ENCODE results near the gene MAD1L1. TPM values are rescaled to one million over a fixed set of nuclear protein-coding genes. Genes with fewer than 3 reads are reported as not detected.

MAD1L1 gene
- total RNA-seq, 4 donors from 2014 or later, result 60.3 to 149 (median 73.7) TPM

DNA sequence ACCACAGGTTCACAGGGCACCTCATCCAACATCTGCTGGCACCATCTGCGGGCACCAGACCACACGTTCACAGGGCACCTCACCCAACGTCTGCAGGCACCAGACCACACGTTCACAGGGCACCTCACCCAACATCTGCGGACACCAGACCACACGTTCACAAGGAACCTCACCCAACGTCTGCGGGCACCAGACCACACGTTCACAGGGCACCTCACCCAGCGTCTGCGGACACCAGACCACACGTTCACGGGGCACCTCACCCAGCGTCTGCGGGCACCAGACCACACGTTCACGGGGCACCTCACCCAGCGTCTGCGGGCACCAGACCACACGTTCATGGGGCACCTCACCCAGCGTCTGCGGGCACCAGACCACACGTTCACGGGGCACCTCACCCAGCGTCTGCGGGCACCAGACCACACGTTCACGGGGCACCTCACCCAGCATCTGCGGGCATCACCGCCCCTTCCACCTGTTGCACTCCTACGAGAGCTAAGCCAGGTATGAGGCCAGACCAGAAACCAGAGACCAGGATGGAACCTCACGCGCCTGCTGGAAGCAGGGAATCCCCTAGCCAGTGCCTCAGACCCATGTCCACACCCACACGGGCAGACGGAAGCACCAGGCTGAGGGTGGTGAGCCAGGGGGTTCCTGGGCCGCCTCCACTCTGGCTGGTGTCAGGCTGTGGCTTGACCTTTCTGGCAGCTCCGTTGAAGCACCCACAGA lies 182.8 kb downstream of the MAD1L1 start:
- Histone ChIP-seq H3K27ac (no peak overlapping the region), H3K27me3 (no peaks in the 10 kb centered on the region), H3K4me3 (no peak overlapping the region), H3K9me3 (no peaks in the 10 kb centered on the region), H3K36me3 (peaks cover 0 to 19% (median 0%) of the 10 kb centered on the region in 3 donors), H3K4me1 (no peaks in the 10 kb centered on the region)
- no peak for TF ChIP-seq CTCF (IDR thresholded peaks at IDR 0.05)
- no peak for TF ChIP-seq EP300 (IDR thresholded peaks at IDR 0.05)
- no peak for TF ChIP-seq POLR2A (IDR thresholded peaks at IDR 0.05)
- no peak for DNase-seq (ENCODE audit: low spot score in 2 of 2)
- WGBS, 2 donors, result 88 to 89% methylated on average over 35 to 37 of the region's 37 CpGs

GRCh38 chr7:2049111-2049781 lies 183.5 kb downstream of the MAD1L1 start:
- TF ChIP-seq EP300 (IDR thresholded peaks at IDR 0.05) (no peak), CTCF (IDR thresholded peaks at IDR 0.05) (no peak), POLR2A (IDR thresholded peaks at IDR 0.05) (no peak)
- Histone ChIP-seq H3K4me3 (no peak overlapping the region), H3K27ac (no peak overlapping the region), H3K27me3 (no peaks in the 10 kb centered on the region), H3K9me3 (no peaks in the 10 kb centered on the region), H3K4me1 (no peaks in the 10 kb centered on the region), H3K36me3 (peaks cover 0 to 22% (median 0%) of the 10 kb centered on the region in 3 donors)
- no peak for DNase-seq (ENCODE audit: low spot score in 2 of 2)
- WGBS, 2 donors, result 83 to 87% methylated on average over 10 to 15 of the region's 15 CpGs

DNA sequence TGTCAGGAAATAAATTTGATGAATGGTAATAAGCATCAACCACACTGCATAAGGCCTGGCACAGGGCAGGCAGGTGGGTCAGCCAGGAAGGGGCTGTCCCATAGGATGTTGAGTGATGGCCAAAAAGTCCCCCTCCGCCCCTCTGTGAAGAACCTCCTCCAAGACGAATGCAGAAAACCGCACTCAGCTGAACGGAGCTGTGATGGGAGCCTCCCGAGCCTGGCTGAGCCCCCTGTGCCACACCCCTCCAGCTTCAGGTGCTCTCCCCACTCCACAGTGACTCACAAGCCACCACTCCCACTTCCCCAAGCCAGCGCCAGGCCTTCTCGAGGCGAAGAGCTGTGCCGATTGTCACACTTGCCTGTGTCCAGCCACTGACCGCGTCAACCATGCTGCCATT lies 184.2 kb downstream of the MAD1L1 start:
- no peak for TF ChIP-seq EP300 (IDR thresholded peaks at IDR 0.05)
- TF ChIP-seq POLR2A (IDR thresholded peaks at IDR 0.05), result no peak
- no peak for TF ChIP-seq CTCF (IDR thresholded peaks at IDR 0.05)
- no peaks in the 10 kb centered on the region for H3K27me3 ChIP-seq
- DNase-seq (ENCODE audit: low spot score in 2 of 2), result no peak
- no peaks in the 10 kb centered on the region for H3K9me3 ChIP-seq
- H3K36me3 ChIP-seq, result peaks cover 0 to 24% (median 0%) of the 10 kb centered on the region in 3 donors
- H3K4me1 ChIP-seq, result no peaks in the 10 kb centered on the region
- no peak overlapping the region for H3K4me3 ChIP-seq
- 89 to 96% methylated on average over 11 of the region's 11 CpGs for WGBS, 2 donors
- H3K27ac ChIP-seq, result no peak overlapping the region

DNA sequence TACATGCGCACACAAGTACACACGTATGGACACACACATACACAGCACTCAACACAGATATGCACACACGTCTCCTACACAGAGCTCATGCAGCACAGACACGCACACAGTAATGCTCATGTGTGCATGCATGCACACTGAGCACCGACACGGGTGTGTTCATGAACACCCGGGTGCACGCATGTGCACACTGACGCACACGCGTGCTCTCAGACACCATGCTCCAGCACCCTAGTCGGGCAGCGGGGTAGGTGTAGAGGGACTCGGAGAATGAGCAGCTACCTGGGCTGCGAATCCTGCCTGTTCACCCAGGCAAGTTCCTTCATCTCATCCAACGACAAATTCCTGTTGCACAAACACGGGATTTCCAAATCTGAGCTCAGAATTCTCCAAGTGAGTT lies 184.7 kb downstream of the MAD1L1 start:
- H3K4me3 ChIP-seq, result no peak overlapping the region
- H3K4me1 ChIP-seq, result no peaks in the 10 kb centered on the region
- H3K27me3 ChIP-seq, result no peaks in the 10 kb centered on the region
- no peaks in the 10 kb centered on the region for H3K9me3 ChIP-seq
- TF ChIP-seq EP300 (IDR thresholded peaks at IDR 0.05) (no peak), POLR2A (IDR thresholded peaks at IDR 0.05) (no peak), CTCF (IDR thresholded peaks at IDR 0.05) (no peak)
- H3K36me3 ChIP-seq, result peaks cover 0 to 24% (median 0%) of the 10 kb centered on the region in 3 donors
- WGBS, 2 donors, result 95 to 96% methylated on average over 17 of the region's 17 CpGs
- H3K27ac ChIP-seq, result no peak overlapping the region
- DNase-seq (ENCODE audit: low spot score in 2 of 2), result no peak
